GM12878 (cell line): ENCODE measurements around the gene STK16.

ENCODE experiments used
- EZH2 ChIP-seq: IDR thresholded peaks from 2 replicates; pipeline ENCODE4 v1.6.1; 2012; ENCODE audit warnings: low read depth, mild to moderate bottlenecking, control low read depth, inconsistent platforms, low read length, borderline replicate concordance; ENCODE audit not compliant: control insufficient read depth
- FOS ChIP-seq: IDR thresholded peaks from 3 replicates; pipeline ENCODE4 v1.6.1; 2011; ENCODE audit warnings: borderline replicate concordance; ENCODE audit not compliant: insufficient read length; ENCODE audit errors: extremely low read depth
- POLR2A ChIP-seq: IDR thresholded peaks from 2 replicates; pipeline ENCODE4 v1.6.1; 2011; ENCODE audit warnings: low read depth, mild to moderate bottlenecking, low read length
- POLR2AphosphoS5 ChIP-seq: IDR thresholded peaks from 2 replicates; pipeline ENCODE4 v1.6.1; 2011; ENCODE audit warnings: mild to moderate bottlenecking, low read length, inconsistent platforms
- SMARCA5 ChIP-seq: fragments of 450-650 bp; IDR thresholded peaks from 2 replicates; pipeline ENCODE4 v1.6.1; 2017; ENCODE audit warnings: mild to moderate bottlenecking
- SP1 ChIP-seq: IDR thresholded peaks from one replicate; pipeline ENCODE4 v1.6.1; 2011; ENCODE audit warnings: low read depth, low read length
- TCF7 ChIP-seq: IDR thresholded peaks from 2 replicates; pipeline ENCODE4 v1.6.1; 2014; ENCODE audit warnings: antibody characterized with exemption, borderline replicate concordance
- YY1 ChIP-seq: IDR thresholded peaks from 2 replicates; pipeline ENCODE4 v1.6.1; 2011; ENCODE audit warnings: low read depth, mild to moderate bottlenecking, low read length
- TF ChIP-seq, protein P1 (sequence below): IDR thresholded peaks from 2 replicates; pipeline ENCODE4 v1.6.1; 2011; ENCODE audit warnings: low read depth, mild to moderate bottlenecking, low read length, moderate library complexity, borderline replicate concordance; ENCODE audit errors: extremely low read depth
- TF ChIP-seq, protein P2 (sequence below), 3 experiments: IDR thresholded peaks in 2 of 3; conservative IDR thresholded peaks in 1 of 3; 2 replicates each; pipeline ENCODE4 v1.5.1; 2011; ENCODE audit warnings: low read depth in 3 of 3, low read length in 3 of 3, mild to moderate bottlenecking in 3 of 3, control low read depth in 2 of 3, moderate library complexity in 2 of 3, inconsistent platforms in 1 of 3, mixed read lengths in 1 of 3; ENCODE audit not compliant: control insufficient read depth in 2 of 3, insufficient read depth in 1 of 3; ENCODE audit errors: extremely low read depth in 1 of 3

DNA sequence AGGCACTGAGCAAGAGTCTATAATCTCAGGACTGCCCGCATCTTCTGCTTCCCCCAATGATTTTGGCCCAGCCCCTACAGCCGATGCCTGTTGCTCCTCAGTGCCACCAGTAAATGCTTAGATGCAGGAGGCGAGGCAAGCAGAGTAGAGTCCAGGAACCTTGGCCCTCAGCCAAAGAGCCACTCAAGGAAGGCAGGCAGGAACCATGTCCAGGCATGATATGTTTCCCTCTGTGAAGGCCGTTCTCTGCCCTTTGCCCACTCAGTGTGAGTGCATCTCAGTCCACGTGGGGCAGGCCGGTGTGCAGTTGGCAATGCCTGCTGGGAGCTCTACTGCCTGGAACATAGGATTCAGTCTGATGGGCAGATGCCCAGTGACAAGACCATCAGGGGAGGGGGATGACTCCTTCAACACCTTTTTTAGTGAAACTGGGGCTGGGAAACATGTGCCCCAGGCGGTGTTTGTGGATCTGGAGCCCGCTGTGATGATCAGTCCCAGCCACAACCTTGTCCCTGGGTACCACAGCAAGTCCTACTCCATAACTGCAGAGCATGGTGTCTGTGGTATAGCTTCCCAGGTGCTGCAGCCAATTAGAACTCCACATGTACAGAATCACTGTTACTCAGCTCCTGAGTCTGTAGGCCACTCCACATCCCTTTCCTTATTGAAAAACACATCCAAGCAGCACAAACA is 24.2 kb downstream of the STK16 start:
- TF ChIP-seq, protein P1, sequence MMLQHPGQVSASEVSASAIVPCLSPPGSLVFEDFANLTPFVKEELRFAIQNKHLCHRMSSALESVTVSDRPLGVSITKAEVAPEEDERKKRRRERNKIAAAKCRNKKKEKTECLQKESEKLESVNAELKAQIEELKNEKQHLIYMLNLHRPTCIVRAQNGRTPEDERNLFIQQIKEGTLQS, result no peak
- TF ChIP-seq, protein P2, sequence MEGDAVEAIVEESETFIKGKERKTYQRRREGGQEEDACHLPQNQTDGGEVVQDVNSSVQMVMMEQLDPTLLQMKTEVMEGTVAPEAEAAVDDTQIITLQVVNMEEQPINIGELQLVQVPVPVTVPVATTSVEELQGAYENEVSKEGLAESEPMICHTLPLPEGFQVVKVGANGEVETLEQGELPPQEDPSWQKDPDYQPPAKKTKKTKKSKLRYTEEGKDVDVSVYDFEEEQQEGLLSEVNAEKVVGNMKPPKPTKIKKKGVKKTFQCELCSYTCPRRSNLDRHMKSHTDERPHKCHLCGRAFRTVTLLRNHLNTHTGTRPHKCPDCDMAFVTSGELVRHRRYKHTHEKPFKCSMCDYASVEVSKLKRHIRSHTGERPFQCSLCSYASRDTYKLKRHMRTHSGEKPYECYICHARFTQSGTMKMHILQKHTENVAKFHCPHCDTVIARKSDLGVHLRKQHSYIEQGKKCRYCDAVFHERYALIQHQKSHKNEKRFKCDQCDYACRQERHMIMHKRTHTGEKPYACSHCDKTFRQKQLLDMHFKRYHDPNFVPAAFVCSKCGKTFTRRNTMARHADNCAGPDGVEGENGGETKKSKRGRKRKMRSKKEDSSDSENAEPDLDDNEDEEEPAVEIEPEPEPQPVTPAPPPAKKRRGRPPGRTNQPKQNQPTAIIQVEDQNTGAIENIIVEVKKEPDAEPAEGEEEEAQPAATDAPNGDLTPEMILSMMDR (IDR thresholded peaks at IDR 0.05 in 2 of 3, conservative IDR thresholded peaks at IDR 0.05 in 1 of 3; ENCODE audit: control insufficient read depth in 2 of 3, extremely low read depth in 1 of 3, insufficient read depth in 1 of 3, low read depth in 3 of 3, low read length in 3 of 3), result no peak
- TF ChIP-seq YY1 (no peak), FOS (no peak), EZH2 (no peak), POLR2A (no peak), POLR2AphosphoS5 (no peak), SP1 (no peak), TCF7 (no peak), SMARCA5 (no peak)
